Muscle layer of duodenum (tissue), 2 donors: ENCODE measurements around the gene RABGAP1L.

Experiments used
- H3K27ac ChIP-seq: one replicate; pipeline ENCODE4 v1.7.0; 2013; ENCODE audit warnings: mild to moderate bottlenecking, low read length
- H3K27me3 ChIP-seq: one replicate; pipeline ENCODE4 v1.7.0; 2013; ENCODE audit warnings: low read depth, mild to moderate bottlenecking, control low read depth, low read length
- H3K36me3 ChIP-seq, 2 donors: one replicate each; pipeline ENCODE4 v1.7.0; 2013; ENCODE audit warnings: low read length in 2 of 2, control low read depth in 1 of 2, mild to moderate bottlenecking in 1 of 2; ENCODE audit not compliant: insufficient read depth in 2 of 2, control insufficient read depth in 1 of 2
- H3K4me1 ChIP-seq, 2 donors: one replicate each; pipeline ENCODE4 v1.7.0; 2013; ENCODE audit warnings: low read length in 2 of 2, mild to moderate bottlenecking in 2 of 2, control low read depth in 1 of 2, moderate library complexity in 1 of 2; ENCODE audit not compliant: insufficient read depth in 2 of 2, control insufficient read depth in 1 of 2
- H3K4me3 ChIP-seq, 2 donors: one replicate each; pipeline ENCODE4 v1.7.0; 2013; ENCODE audit warnings: low read length in 2 of 2, low read depth in 1 of 2, mild to moderate bottlenecking in 1 of 2
- H3K9me3 ChIP-seq, 2 donors: one replicate each; pipeline ENCODE4 v1.7.0; 2013; ENCODE audit warnings: low read length in 2 of 2, control low read depth in 1 of 2, mild to moderate bottlenecking in 1 of 2; ENCODE audit not compliant: control insufficient read depth in 1 of 2
- donor health status: healthy.

The RABGAP1L gene

GRCh38 chr1:174274884-174275283 lies 115.6 kb downstream of the RABGAP1L start:
- H3K36me3 ChIP-seq, result no peaks in the 10 kb centered on the region
- no peaks in the 10 kb centered on the region for H3K9me3 ChIP-seq
- H3K27me3 ChIP-seq, result no peaks in the 10 kb centered on the region
- no peaks in the 10 kb centered on the region for H3K4me1 ChIP-seq
- H3K27ac ChIP-seq, result no peak overlapping the region
- no peak overlapping the region for H3K4me3 ChIP-seq

- Histone ChIP-seq H3K4me1 (no peaks in the 10 kb centered on the region), H3K27me3 (no peaks in the 10 kb centered on the region), H3K27ac (no peak overlapping the region), H3K36me3 (peaks cover 0 to 7% of the 10 kb centered on the region in 2 donors), H3K4me3 (no peak overlapping the region), H3K9me3 (no peaks in the 10 kb centered on the region)
Observed at GRCh38 chr1:174276087-174276486, 116.8 kb downstream of the RABGAP1L start.

- no peak overlapping the region for H3K27ac ChIP-seq
- H3K27me3 ChIP-seq, result no peaks in the 10 kb centered on the region
- no peaks in the 10 kb centered on the region for H3K4me1 ChIP-seq
- H3K36me3 ChIP-seq, result peaks cover 0 to 33% of the 10 kb centered on the region in 2 donors
- no peak overlapping the region for H3K4me3 ChIP-seq
- H3K9me3 ChIP-seq, result peaks cover 0 to 3% of the 10 kb centered on the region in 2 donors
Observed at GRCh38 chr1:174284052-174284451, 124.7 kb downstream of the RABGAP1L start.

- no peaks in the 10 kb centered on the region for H3K27me3 ChIP-seq
- peaks cover 0 to 3% of the 10 kb centered on the region in 2 donors for H3K9me3 ChIP-seq
- peaks cover 0 to 43% of the 10 kb centered on the region in 2 donors for H3K36me3 ChIP-seq
- no peak overlapping the region for H3K4me3 ChIP-seq
- no peaks in the 10 kb centered on the region for H3K4me1 ChIP-seq
- H3K27ac ChIP-seq, result no peak overlapping the region
Observed at GRCh38 chr1:174286042-174286441, 126.7 kb downstream of the RABGAP1L start.

- no peak overlapping the region for H3K27ac ChIP-seq
- no peak overlapping the region for H3K4me3 ChIP-seq
- H3K9me3 ChIP-seq, result peaks cover 0 to 3% of the 10 kb centered on the region in 2 donors
- H3K4me1 ChIP-seq, result no peaks in the 10 kb centered on the region
- H3K27me3 ChIP-seq, result no peaks in the 10 kb centered on the region
- peaks cover 0 to 33% of the 10 kb centered on the region in 2 donors for H3K36me3 ChIP-seq
Observed at GRCh38 chr1:174289644-174290310, 130.5 kb downstream of the RABGAP1L start.

GRCh38 chr1:174291059-174291458 lies 131.7 kb downstream of the RABGAP1L start:
- H3K36me3 ChIP-seq, result peaks cover 0 to 33% of the 10 kb centered on the region in 2 donors
- H3K9me3 ChIP-seq, result peaks cover 0 to 3% of the 10 kb centered on the region in 2 donors
- no peaks in the 10 kb centered on the region for H3K27me3 ChIP-seq
- no peak overlapping the region for H3K27ac ChIP-seq
- H3K4me1 ChIP-seq, result no peaks in the 10 kb centered on the region
- H3K4me3 ChIP-seq, result no peak overlapping the region

GRCh38 chr1:174296309-174296708 lies 137.0 kb downstream of the RABGAP1L start:
- Histone ChIP-seq H3K27me3 (no peaks in the 10 kb centered on the region), H3K4me3 (no peak overlapping the region), H3K9me3 (peaks cover 0 to under 1% of the 10 kb centered on the region in 2 donors), H3K4me1 (no peaks in the 10 kb centered on the region), H3K27ac (no peak overlapping the region), H3K36me3 (peaks cover 0 to 3% of the 10 kb centered on the region in 2 donors)

GRCh38 chr1:174297351-174297750 lies 138.0 kb downstream of the RABGAP1L start:
- Histone ChIP-seq H3K27ac (no peak overlapping the region), H3K27me3 (no peaks in the 10 kb centered on the region), H3K4me1 (no peaks in the 10 kb centered on the region), H3K9me3 (peaks cover 0 to 4% of the 10 kb centered on the region in 2 donors), H3K4me3 (no peak overlapping the region), H3K36me3 (peaks cover 0 to 6% of the 10 kb centered on the region in 2 donors)

- Histone ChIP-seq H3K27me3 (no peaks in the 10 kb centered on the region), H3K4me3 (no peak overlapping the region), H3K4me1 (no peaks in the 10 kb centered on the region), H3K9me3 (peaks cover 0 to 4% of the 10 kb centered on the region in 2 donors), H3K27ac (no peak overlapping the region), H3K36me3 (peaks cover 0 to 7% of the 10 kb centered on the region in 2 donors)
Observed at GRCh38 chr1:174301295-174302077, 142.2 kb downstream of the RABGAP1L start.

GRCh38 chr1:174308604-174309003 lies 149.3 kb downstream of the RABGAP1L start:
- Histone ChIP-seq H3K27me3 (no peaks in the 10 kb centered on the region), H3K27ac (no peak overlapping the region)

GRCh38 chr1:174309490-174309889 lies 150.2 kb downstream of the RABGAP1L start:
- H3K36me3 ChIP-seq, result peaks cover 0 to 20% of the 10 kb centered on the region in 2 donors
- no peak overlapping the region for H3K27ac ChIP-seq
- no peak overlapping the region for H3K4me3 ChIP-seq
- peaks cover 13 to 26% of the 10 kb centered on the region in 2 donors for H3K9me3 ChIP-seq
- no peaks in the 10 kb centered on the region for H3K4me1 ChIP-seq
- no peaks in the 10 kb centered on the region for H3K27me3 ChIP-seq

More at GRCh38 chr1:174308604-174309003, 149.3 kb downstream of the RABGAP1L start:
- no peak overlapping the region for H3K4me3 ChIP-seq
- peaks cover 4 to 25% of the 10 kb centered on the region in 2 donors for H3K9me3 ChIP-seq
- H3K36me3 ChIP-seq, result peaks cover 0 to 20% of the 10 kb centered on the region in 2 donors
- no peaks in the 10 kb centered on the region for H3K4me1 ChIP-seq
